HG02870 (cell line): ENCODE results near the gene C2.

Source experiments
- ATAC-seq: cut with Tn5 transposase; IDR thresholded peaks from one replicate; pipeline ENCODE4 v1.9.1; 2021; ENCODE audit warnings: mild to moderate bottlenecking, moderate library complexity; ENCODE audit not compliant: unreplicated experiment

C2 gene

GRCh38 chr6:31927242-31927862, at the start of gene C2:
TSS of gene C2 (plus strand) at chr6:31927717. CDS start at chr6:31927753, 36 bp downstream.
- no peak for ATAC-seq

- no peak for ATAC-seq
Measured at GRCh38 chr6:31878222-31878621, 49.3 kb upstream of the C2 start.

GRCh38 chr6:31878726-31879125, 48.8 kb upstream of the C2 start, which contains the start of gene SLC44A4:
TSS of gene SLC44A4 (minus strand) at chr6:31878997. CDS start at chr6:31878980, 17 bp downstream.
- ATAC-seq, result no peak

- ATAC-seq, result no peak
Measured at GRCh38 chr6:31879143-31879542, 48.4 kb upstream of the C2 start.

- no peak for ATAC-seq
Measured at GRCh38 chr6:31879901-31880300, 47.6 kb upstream of the C2 start.

GRCh38 chr6:31880616-31881015, 46.9 kb upstream of the C2 start:
- no peak for ATAC-seq

- no peak for ATAC-seq
Measured at GRCh38 chr6:31881136-31881859, 46.2 kb upstream of the C2 start.

GRCh38 chr6:31882344-31882743, 45.2 kb upstream of the C2 start:
- ATAC-seq, result no peak

GRCh38 chr6:31883676-31884075, 43.8 kb upstream of the C2 start:
- ATAC-seq, result no peak

- ATAC-seq, result no peak
Measured at GRCh38 chr6:31884528-31885035, 42.9 kb upstream of the C2 start.

GRCh38 chr6:31886541-31886991, 41.0 kb upstream of the C2 start:
- ATAC-seq, result no peak

- ATAC-seq, result no peak
Measured at GRCh38 chr6:31887173-31888007, 40.1 kb upstream of the C2 start.

- ATAC-seq, result no peak
Measured at GRCh38 chr6:31888276-31889258, 39.0 kb upstream of the C2 start.

- no peak for ATAC-seq
Measured at GRCh38 chr6:31889331-31889972, 38.1 kb upstream of the C2 start.

- no peak for ATAC-seq
Measured at GRCh38 chr6:31892821-31893220, 34.7 kb upstream of the C2 start.

GRCh38 chr6:31896493-31896855, 31.0 kb upstream of the C2 start:
- ATAC-seq, result no peak

- no peak for ATAC-seq
Measured at GRCh38 chr6:31896856-31897611, 30.5 kb upstream of the C2 start.

GRCh38 chr6:31897612-31898382, 29.7 kb upstream of the C2 start, which contains the start of gene EHMT2:
TSS of gene EHMT2 (minus strand) at chr6:31897698. CDS start at chr6:31897677, 21 bp downstream.
- ATAC-seq, result peak; percentile 38
